CD4-positive, alpha-beta T cell treated with Interferon alpha-2 for 1 hour (primary cell): Measurements from ENCODE around the gene TMEM132D.

Source experiments
- DNase-seq, 2 donors: peaks; one replicate each; pipeline ENCODE4 v3.0.0-alpha.2; 2020 to 2022

Gene TMEM132D

DNA sequence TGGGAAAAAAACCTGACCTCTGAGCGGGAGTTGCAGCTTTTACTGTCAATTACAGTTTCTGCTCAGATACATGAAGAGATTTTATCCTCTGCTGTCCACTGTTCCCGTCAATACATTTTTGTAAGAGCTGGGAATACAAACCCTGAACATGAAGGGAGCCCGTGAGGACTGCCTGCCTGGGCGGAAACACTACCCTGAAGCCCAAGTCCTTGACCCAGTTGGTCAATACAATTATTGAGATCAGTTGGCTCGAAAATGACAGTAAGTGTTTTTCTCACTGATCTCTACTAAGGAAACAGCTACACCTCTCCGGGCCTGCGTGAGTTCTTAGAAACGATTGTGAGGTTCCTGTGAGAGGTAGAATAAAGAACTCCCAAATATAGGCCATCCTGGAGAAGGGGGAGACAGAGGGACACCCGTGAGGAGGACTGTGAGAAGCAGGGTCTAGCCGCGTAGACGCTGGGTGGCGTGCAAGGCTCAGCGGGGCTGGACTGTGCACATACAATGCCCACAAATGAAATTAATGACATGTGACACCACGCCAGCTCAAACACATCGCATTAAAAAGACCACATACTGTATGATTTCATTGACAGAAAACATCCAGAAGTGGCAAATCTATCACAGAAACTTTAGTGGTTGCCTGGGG is 509.5 kb downstream of the TMEM132D start:
- no peak for DNase-seq

DNA sequence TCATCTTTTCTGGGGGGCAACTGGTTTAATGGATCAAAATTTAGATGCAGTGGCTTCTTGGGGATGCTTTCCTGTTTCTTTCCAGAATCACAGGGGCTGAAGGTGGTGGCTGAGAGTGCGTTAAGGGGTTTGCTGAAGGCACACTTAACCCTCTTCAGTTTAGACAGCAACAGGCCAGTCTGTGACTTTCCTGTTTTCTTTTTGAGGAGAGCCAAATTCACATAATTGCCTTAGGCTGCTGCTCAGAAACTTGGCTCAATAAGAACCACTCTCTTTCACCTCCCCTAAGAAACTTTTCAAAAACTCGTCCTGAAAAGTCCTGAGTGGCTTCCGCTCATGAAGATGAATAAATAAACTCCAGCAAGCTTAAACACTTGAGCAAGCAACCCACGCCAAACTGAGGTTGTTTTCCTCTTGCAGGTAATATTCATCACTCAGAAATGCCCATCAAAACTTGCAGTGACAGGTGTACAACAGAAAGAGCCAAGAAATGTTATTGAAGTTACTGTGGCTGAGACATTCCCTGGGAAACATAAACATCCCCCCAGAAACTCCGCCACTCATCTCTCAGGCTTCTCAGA is 510.4 kb downstream of the TMEM132D start:
- no peak for DNase-seq

DNA sequence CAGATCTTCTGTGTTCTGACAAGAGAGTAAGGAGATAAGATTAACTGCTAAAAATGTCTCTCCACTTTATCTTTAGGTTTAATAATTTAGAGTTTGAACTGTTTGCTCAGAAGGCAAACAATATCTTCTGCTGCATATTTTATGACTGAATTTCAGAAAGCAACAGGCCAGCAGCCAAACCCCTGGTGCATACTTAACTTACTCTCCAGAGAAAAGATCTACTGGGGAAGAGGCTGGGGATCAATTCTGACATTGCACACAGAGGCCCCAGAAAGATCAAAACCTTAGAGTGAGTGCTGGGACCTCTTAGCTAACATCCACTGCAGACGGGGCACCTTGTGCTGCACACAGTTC is 518.2 kb downstream of the TMEM132D start:
- DNase-seq, result no peak

DNA sequence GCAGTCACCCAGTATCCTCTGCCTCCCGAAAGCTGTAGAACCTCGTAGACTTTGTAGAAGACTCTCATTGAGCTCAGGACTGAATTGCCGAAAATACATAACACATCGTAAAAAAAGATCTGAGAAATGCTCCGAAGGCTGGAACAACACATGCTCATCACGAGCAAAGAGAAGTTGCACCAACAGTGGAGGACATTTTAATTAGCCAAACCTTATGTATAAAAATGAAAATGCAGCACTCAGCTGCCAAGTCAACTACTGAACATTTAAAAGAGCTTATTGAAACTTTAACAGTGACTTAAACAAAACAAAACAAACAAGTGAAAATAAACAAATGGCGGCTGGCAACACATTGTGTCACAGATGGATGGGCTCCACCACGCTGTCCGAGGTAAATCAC is 519.9 kb downstream of the TMEM132D start:
- no peak for DNase-seq

GRCh38 chr12:129381715-129382114 is 522.1 kb downstream of the TMEM132D start:
- no peak for DNase-seq

DNA sequence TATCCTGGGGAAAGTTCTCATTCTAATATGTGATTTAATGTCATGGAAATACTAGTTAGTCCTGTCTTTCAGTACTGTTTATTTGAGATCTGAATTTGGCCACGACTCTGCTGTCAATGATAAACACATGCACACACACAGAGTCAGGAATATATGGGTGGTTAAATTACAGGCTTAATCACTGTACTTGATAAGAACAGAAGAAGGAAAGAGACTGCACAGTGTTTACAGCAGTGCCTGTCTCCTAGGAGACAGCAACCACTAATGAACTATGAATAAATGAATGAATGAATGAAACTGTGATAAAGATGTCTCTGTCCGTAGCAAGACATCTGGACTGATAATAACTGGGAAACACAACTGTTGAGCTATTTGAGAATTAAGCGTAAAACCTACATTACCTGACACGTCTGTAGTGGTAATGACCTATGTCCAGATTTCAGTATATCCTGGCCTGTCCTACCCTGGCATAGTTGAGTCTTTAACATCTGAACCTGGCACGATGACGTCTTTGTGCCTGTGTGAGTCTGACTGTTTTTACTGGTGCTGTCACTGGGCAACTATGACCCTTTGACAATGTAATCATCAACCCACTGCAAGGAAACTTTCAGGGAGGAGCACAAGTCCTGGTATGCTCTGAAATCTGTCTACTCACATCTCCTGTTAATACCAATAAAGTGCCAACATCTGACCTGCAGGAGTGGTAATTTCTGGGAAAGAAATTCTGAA is 524.6 kb downstream of the TMEM132D start:
- no peak for DNase-seq

DNA sequence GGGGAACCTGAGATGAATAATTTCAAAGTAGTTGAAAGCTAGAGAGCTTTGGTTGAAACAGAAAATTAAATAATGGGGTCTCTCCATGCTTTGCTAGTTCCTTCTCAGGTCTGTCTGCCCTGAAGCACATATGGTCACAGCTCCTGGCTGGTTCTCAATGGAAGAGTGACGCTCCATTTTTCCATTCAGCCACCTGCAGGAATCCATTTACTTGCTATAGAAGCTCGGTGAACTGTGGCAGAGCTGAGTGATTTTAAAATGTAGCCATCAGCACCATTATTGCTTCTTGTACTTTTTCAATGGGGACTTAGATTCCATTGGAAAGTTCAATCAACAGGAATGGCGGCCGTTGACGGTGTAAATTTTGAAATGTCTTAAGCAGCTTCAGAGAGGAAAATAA is 525.3 kb downstream of the TMEM132D start:
- DNase-seq, result no peak

GRCh38 chr12:129373746-129374145 is 530.1 kb downstream of the TMEM132D start:
- no peak for DNase-seq

- DNase-seq, result no peak
These were observed 530.9 kb downstream of the TMEM132D start for GRCh38 chr12:129372876-129373275.

GRCh38 chr12:129372348-129372747 is 531.5 kb downstream of the TMEM132D start:
- DNase-seq, result no peak

DNA sequence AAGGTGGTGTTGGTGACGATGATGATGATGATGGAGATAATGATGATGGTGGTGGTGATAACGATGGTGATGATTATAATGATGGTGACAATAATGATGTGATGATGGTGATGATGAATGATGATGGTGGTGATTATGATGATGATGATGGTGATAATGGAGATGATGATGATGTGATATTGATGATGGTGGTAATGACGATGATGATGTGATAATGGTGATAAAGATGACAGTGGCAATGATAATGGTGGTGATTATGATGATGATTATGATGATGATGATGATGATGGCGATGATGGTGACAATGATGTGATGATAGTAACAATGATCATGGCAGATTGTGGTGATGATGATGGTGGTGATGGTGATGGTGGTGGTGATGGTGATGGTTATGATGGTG is 532.6 kb downstream of the TMEM132D start:
- DNase-seq, result no peak

GRCh38 chr12:129366656-129367055 is 537.2 kb downstream of the TMEM132D start:
- DNase-seq, result no peak

- no peak for DNase-seq
These were observed 540.8 kb downstream of the TMEM132D start for GRCh38 chr12:129363041-129363440.

DNA sequence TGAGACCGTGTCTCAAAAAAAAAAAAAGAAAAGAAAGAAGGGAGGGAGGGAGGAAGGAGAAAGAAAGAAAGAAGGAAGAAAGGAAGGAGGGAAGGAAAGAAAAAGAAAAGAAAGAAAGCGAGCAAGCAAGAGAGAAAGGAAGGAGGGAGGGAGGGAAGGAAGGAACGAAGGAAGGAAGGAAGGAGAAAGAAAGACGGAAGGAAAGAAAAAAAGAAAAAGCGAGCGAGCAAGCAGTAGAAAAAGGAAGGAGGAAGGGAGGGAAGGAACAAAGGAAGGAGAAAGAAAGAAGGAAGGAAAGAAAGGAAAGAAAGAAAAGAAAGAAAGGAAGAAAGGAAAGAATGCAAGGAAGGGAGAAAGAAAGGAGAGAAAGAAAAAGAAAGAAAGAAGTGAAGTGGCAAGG is 546.6 kb downstream of the TMEM132D start:
- no peak for DNase-seq

DNA sequence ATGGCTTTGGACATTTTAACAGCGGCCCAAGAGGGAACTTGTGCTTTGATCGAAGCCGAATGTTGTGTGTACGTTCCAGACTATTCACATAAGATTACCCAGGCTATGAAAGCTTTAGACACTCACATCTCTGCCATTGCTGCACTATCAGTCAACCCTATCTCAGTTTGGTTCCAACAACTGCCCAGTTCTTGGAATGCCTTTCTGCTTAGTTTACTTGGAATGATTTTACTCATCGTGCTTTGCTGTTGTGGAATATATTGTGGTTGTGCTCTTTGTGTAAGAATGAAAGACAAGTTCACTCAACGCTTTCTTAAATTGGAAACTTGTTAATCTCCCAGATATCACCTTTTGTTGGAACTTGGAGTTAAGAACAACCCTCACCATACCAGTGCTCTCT is 552.3 kb downstream of the TMEM132D start:
- DNase-seq, result no peak

DNA sequence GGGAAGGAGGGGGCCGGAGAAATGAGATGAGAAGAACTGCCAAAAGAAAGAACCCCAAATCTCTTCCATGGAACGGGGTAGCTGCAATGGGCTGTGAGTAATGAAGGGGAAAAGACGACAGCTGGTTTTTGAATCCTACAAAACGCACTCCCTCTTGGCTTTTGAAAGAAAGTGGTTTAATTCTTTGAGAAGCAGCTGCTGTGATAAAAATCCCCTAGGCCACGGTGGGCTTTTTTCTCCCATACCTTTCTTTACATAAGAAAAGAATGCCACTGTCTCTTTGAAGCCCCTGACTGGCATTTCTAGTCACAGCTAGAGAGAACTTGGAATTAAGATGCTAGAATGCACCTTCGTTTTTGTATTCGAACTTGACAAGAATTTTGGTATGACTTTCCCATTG is 564.5 kb downstream of the TMEM132D start:
- no peak for DNase-seq

DNA sequence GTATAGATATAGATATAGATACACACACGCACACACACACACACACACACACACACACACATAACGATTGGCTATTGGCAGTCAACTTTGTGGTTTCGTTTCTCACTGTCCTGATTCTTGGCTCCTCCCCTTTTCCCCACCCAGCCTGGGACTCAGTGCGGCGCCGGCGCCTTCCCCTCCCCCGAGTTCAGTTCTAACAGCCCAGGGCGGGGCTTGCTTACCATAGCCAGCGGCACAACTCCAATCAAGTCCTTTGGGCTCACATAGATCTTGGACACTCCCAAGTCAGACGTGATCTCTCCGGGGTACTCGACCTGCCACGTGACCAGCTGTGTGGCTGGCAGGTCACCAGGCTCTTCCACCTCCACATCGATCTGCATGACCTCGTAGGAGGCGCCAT is 566.4 kb downstream of the TMEM132D start:
- no peak for DNase-seq

- no peak for DNase-seq
These were observed 568.1 kb downstream of the TMEM132D start for GRCh38 chr12:129335773-129336172.

DNA sequence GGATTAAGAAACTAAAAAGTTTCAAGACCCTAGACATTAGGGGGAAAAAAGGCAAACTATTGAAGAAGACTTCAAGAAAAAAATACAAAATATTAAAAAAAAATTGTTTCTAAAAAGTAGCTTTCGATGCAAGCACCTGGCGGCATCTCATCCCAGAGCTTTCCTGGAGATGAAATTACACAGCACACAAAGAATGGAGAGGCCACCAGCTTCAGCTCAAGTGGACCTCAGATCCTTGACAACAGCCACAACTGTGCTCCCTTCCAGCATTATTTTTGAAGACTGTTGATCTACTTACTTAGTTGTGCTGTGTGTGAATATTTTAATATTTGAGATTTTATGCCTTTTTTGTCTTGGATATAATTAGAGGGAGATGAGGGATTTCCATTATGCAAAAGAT is 571.5 kb downstream of the TMEM132D start:
- DNase-seq, result no peak

GRCh38 chr12:129331356-129332085 is 572.3 kb downstream of the TMEM132D start:
- DNase-seq, result no peak

DNA sequence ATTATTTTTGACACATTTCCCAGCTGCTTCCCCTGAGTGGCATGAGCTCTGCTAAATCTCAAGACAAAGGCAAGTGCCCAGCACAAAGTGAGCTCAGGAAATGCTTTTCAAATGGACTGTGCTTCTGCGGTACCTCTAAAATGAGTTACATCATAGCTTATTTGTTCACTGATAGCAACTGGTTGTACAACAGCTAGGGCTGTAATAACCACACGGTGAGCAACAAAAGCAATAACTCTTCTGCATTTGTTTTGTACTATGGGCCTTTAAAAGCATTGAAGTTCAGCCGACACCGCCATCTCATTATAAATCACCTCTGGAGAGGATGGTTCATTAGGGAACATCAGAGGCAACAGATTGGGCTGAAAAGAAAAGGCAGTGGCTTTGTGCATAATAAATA is 575.6 kb downstream of the TMEM132D start:
- DNase-seq, result no peak

DNA sequence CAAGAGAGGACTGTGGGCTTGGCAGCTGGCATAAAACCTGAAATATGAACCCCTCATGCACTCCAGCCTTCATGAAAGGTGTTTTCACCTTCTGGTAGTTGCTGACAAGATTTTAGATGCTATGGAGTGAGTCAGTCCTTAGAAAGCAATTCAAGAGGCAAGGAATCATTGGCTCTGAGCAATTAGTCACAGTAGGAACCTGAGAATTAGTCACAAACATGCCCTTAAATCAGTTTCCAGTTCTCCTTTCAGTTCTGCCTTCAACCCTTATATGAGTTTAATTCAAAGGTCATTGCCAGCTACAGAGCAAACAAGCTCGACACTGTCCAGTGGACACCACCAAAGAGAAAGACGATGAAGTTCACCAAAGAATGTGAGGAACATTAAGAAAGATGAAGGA is 578.3 kb downstream of the TMEM132D start:
- no peak for DNase-seq

- DNase-seq, result no peak
These were observed 591.8 kb downstream of the TMEM132D start for GRCh38 chr12:129312048-129312447.

GRCh38 chr12:129310346-129310745 is 593.5 kb downstream of the TMEM132D start:
- DNase-seq, result no peak
